Measurements from ENCODE around the gene ENGASE. TPM values are rescaled to one million over a fixed set of nuclear protein-coding genes. Genes with fewer than 3 reads are reported as not detected.

ENGASE gene
- total and polyA plus RNA-seq, 9 of the 15 experiments (the other 6 are each of a cell fraction or from before 2014, with no cell fraction given), result 0.06 to 45.5 (median 13.9) TPM

DNA sequence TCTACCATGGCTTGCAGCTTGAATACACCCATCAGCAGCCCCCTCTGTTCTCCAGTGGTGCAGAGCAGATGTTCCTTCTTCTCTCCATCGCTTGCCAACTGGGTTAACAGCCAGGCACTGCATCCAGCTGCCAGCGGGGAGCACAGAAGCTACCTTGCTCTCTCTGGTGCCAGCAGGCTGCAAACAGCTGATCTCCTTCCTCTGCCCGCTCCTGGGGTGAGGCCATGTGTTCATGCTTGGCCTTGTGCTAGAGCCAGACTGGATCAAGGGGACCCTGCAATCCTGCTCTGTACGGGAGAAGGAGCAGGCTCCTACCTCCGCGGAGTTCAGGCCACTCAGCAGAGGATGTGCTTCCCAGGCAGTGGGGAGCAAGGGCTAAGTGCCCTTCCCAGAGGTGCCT is 24.1 kb upstream of the ENGASE start:
- in situ Hi-C loops (cut with MboI) (loop anchor here (25.0 kb wide), 1 partner anchor 337 kb away; no protein-coding TSS in a partner anchor), intact Hi-C loops (cut with micrococcal nuclease) (no loop called here)
- POLR2A ChIA-PET, result interaction anchor here (0.6 kb wide), 2 partner anchors 10 to 1240 kb away, joined by 3 read pairs; no protein-coding TSS in a partner anchor
- Histone ChIP-seq H3K9ac (ENCODE audit: insufficient read depth in 1 of 2, low read depth in 2 of 2, low read length in 2 of 2) (no peak overlapping the region), H2AFZ (ENCODE audit: low read depth, low read length) (no peak overlapping the region), H3K36me3 (ENCODE audit: control insufficient read depth, insufficient read depth, low read length) (no peaks in the 10 kb centered on the region), H3K4me3 (no peak overlapping the region), H3K9me1 (ENCODE audit: control insufficient read depth, insufficient read depth, low read length) (no peaks in the 10 kb centered on the region), H4K20me1 (replicated peaks; ENCODE audit: control insufficient read depth, insufficient read depth, low read length) (peaks cover 13% of the 10 kb centered on the region; the same call in 1 of the 2 replicates), H3K9me3 (replicated peaks; ENCODE audit: control insufficient read depth, insufficient read depth, low read depth, low read length) (no peaks in the 10 kb centered on the region), H3K4me2 (ENCODE audit: insufficient read depth, low read length) (no peak overlapping the region), H3K27me3 (ENCODE audit: control insufficient read depth in 2 of 2, insufficient read depth in 2 of 2, low read length in 2 of 2) (peaks cover 32 to 55% of the 10 kb centered on the region in 2 experiments; a peak in 4 of 5 replicates), H3K4me1 (replicated peaks in 1 of 2; ENCODE audit: control insufficient read depth in 2 of 2, insufficient read depth in 2 of 2, low read length in 2 of 2) (peaks cover 0 to 14% of the 10 kb centered on the region in 2 experiments; a peak in 2 of 5 replicates), H3K79me2 (ENCODE audit: control insufficient read depth, insufficient read depth, low read length) (no peaks in the 10 kb centered on the region), H3K27ac (ENCODE audit: extremely low read depth, low read depth, low read length) (no peak overlapping the region)
- FAIRE-seq (no peak), ATAC-seq (no peak), DNase-seq (ENCODE audit: extremely low read depth in 1 of 4, low spot score in 3 of 4) (no peak)
- 0% methylated on average over 6 of the region's 6 CpGs for WGBS (ENCODE audit: insufficient coverage, low coverage, missing lambda C conversion rate)
- CTCF ChIA-PET (ENCODE audit: low intra/inter-chr PET ratio), result no interaction called here
- BruUV-seq (replicated peaks), result no TSS peak
- TF ChIP-seq, protein P1, sequence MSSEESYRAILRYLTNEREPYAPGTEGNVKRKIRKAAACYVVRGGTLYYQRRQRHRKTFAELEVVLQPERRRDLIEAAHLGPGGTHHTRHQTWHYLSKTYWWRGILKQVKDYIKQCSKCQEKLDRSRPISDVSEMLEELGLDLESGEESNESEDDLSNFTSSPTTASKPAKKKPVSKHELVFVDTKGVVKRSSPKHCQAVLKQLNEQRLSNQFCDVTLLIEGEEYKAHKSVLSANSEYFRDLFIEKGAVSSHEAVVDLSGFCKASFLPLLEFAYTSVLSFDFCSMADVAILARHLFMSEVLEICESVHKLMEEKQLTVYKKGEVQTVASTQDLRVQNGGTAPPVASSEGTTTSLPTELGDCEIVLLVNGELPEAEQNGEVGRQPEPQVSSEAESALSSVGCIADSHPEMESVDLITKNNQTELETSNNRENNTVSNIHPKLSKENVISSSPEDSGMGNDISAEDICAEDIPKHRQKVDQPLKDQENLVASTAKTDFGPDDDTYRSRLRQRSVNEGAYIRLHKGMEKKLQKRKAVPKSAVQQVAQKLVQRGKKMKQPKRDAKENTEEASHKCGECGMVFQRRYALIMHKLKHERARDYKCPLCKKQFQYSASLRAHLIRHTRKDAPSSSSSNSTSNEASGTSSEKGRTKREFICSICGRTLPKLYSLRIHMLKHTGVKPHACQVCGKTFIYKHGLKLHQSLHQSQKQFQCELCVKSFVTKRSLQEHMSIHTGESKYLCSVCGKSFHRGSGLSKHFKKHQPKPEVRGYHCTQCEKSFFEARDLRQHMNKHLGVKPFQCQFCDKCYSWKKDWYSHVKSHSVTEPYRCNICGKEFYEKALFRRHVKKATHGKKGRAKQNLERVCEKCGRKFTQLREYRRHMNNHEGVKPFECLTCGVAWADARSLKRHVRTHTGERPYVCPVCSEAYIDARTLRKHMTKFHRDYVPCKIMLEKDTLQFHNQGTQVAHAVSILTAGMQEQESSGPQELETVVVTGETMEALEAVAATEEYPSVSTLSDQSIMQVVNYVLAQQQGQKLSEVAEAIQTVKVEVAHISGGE (CRISPR knock-in tag; IDR thresholded peaks at IDR 0.05), result no peak
- TF ChIP-seq, protein P2, sequence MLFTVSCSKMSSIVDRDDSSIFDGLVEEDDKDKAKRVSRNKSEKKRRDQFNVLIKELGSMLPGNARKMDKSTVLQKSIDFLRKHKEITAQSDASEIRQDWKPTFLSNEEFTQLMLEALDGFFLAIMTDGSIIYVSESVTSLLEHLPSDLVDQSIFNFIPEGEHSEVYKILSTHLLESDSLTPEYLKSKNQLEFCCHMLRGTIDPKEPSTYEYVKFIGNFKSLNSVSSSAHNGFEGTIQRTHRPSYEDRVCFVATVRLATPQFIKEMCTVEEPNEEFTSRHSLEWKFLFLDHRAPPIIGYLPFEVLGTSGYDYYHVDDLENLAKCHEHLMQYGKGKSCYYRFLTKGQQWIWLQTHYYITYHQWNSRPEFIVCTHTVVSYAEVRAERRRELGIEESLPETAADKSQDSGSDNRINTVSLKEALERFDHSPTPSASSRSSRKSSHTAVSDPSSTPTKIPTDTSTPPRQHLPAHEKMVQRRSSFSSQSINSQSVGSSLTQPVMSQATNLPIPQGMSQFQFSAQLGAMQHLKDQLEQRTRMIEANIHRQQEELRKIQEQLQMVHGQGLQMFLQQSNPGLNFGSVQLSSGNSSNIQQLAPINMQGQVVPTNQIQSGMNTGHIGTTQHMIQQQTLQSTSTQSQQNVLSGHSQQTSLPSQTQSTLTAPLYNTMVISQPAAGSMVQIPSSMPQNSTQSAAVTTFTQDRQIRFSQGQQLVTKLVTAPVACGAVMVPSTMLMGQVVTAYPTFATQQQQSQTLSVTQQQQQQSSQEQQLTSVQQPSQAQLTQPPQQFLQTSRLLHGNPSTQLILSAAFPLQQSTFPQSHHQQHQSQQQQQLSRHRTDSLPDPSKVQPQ (CRISPR knock-in tag; IDR thresholded peaks at IDR 0.05; ENCODE audit: borderline replicate concordance), result no peak
- TF ChIP-seq, protein P3, sequence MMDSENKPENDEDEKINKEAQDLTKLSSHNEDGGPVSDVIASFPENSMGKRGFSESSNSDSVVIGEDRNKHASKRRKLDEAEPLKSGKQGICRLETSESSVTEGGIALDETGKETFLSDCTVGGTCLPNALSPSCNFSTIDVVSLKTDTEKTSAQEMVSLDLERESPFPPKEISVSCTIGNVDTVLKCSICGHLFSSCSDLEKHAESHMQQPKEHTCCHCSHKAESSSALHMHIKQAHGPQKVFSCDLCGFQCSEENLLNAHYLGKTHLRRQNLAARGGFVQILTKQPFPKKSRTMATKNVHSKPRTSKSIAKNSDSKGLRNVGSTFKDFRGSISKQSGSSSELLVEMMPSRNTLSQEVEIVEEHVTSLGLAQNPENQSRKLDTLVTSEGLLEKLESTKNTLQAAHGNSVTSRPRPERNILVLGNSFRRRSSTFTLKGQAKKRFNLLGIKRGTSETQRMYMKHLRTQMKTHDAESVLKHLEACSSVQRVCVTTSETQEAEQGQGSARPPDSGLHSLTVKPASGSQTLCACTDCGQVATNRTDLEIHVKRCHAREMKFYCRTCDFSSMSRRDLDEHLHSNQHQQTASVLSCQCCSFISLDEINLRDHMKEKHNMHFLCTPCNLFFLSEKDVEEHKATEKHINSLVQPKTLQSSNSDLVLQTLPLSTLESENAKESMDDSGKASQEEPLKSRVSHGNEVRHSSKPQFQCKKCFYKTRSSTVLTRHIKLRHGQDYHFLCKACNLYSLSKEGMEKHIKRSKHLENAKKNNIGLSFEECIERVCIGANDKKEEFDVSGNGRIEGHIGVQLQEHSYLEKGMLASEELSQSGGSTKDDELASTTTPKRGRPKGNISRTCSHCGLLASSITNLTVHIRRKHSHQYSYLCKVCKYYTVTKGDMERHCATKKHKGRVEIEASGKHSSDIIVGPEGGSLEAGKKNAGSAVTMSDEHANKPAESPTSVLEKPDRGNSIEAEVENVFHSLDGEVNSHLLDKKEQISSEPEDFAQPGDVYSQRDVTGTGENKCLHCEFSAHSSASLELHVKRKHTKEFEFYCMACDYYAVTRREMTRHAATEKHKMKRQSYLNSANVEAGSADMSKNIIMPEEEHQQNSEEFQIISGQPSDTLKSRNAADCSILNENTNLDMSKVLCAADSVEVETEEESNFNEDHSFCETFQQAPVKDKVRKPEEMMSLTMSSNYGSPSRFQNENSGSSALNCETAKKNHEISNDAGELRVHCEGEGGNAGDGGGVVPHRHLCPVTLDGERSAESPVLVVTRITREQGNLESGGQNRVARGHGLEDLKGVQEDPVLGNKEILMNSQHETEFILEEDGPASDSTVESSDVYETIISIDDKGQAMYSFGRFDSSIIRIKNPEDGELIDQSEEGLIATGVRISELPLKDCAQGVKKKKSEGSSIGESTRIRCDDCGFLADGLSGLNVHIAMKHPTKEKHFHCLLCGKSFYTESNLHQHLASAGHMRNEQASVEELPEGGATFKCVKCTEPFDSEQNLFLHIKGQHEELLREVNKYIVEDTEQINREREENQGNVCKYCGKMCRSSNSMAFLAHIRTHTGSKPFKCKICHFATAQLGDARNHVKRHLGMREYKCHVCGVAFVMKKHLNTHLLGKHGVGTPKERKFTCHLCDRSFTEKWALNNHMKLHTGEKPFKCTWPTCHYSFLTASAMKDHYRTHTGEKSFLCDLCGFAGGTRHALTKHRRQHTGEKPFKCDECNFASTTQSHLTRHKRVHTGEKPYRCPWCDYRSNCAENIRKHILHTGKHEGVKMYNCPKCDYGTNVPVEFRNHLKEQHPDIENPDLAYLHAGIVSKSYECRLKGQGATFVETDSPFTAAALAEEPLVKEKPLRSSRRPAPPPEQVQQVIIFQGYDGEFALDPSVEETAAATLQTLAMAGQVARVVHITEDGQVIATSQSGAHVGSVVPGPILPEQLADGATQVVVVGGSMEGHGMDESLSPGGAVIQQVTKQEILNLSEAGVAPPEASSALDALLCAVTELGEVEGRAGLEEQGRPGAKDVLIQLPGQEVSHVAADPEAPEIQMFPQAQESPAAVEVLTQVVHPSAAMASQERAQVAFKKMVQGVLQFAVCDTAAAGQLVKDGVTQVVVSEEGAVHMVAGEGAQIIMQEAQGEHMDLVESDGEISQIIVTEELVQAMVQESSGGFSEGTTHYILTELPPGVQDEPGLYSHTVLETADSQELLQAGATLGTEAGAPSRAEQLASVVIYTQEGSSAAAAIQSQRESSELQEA (IDR thresholded peaks at IDR 0.05; ENCODE audit: low read depth), result no peak
- TF ChIP-seq, protein P4, sequence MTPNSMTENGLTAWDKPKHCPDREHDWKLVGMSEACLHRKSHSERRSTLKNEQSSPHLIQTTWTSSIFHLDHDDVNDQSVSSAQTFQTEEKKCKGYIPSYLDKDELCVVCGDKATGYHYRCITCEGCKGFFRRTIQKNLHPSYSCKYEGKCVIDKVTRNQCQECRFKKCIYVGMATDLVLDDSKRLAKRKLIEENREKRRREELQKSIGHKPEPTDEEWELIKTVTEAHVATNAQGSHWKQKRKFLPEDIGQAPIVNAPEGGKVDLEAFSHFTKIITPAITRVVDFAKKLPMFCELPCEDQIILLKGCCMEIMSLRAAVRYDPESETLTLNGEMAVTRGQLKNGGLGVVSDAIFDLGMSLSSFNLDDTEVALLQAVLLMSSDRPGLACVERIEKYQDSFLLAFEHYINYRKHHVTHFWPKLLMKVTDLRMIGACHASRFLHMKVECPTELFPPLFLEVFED (CRISPR knock-in tag; conservative IDR thresholded peaks at IDR 0.05), result no peak
